Activated CD8-positive, alpha-beta memory T cell treated with anti-CD3 and anti-CD28 coated beads, Interleukin-2, amount 50 U/mL, for 4 hours (primary cell): ENCODE results near the gene CFAP100.

ENCODE experiments used
- DNase-seq: peaks from one replicate; pipeline ENCODE4 v3.0.0-alpha.2; 2020

The CFAP100 gene

DNA sequence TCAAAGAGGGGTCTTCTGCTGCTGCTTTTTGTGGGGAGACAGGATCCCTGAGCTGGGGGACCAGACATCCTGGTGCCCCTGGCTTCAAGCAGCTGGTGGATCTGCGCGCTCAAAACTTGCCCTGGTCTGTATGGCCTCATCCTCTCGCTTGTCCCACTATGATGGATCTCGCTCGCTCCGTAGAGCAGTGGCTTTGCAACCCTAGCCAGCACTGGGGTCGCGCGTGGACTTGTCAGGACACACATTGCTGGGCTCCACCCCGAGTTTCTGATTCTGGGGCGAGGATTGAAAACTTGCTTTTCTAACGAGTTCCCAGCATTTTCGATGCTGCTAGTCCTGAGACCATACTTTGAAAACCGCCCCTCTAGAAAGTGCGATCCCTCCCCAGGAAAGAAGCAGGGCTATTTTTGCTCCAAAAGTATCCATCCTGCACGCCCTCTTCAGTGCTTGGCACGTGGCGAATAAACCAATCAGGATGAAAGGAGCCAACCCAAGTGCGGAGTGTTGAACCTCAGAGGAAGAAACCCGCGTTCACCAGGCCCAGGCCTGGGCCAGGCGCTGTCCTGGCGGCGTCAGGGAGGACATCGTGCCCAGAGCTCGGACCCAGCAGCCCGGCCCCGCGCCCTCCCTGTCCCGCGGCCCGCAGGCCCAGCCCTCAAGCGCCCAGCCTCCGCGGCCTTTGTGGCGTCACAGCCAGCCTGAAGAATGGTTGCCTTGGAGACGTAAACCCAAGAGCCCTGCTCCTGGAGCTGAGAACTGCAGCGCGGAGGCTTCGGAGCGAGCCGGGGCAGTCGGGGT is at the start of gene CFAP100:
TSS of gene CFAP100 (plus strand) at position 731 of the 798 bp plus-strand sequence. CDS start 1,092 bp downstream, outside the sequence.
- no peak for DNase-seq

DNA sequence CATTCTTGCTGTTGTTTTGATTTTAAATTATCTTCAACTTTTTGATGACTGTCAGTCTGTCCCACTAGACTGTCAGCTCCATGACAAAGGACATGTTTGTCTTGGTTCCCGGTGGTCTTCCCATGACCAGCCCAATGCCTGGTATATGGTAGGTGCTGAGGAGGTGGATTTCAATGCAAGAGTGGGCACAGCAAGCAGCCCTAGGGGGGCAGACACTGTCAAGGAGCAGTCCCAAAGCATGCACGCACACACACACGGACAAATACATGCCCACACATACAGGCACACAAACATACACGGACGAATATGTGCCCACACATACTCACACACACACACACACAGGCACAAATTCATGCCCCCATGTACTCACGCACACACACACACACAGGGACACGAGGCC is 49.5 kb upstream of the CFAP100 start:
- no peak for DNase-seq

DNA sequence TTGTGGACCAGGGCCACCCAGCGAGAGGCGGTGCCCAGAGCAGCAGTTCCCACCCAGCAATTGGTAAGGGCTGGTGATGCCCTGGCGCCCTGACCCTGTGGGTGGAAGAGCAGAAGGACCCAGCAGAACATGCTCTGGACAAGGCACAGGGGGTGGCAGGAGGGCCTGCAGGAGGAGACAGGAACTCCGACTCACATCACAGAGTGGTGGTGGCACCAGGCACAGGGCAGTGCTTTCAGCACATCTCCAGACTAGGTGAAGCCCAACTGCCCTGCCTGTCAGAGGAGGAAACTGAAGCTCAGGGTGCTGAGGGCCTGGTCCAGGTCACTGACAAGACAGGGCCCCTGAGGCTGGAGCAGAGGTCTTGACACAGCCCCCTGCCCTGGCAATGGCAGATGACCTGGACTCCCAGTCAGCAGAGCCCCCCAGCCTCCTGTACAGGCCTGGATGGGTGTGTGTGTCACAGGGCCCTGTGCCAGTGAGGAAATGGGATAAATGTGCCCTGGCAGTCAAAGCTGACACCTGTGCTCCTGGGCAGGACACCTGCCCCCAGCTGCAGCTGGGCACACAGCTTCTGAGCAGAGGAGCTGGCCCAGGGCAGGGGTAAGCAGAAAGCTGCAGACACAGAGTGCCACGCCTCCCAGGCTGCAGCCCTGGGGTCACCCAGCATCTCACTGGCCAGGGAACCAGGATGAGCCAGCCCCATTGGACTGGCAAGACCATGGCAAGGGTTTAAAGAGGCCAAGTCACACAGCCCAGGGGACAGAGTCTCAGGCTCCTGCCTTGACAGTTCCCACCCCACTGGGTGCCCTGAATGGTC is 48.9 kb upstream of the CFAP100 start:
- no peak for DNase-seq

DNA sequence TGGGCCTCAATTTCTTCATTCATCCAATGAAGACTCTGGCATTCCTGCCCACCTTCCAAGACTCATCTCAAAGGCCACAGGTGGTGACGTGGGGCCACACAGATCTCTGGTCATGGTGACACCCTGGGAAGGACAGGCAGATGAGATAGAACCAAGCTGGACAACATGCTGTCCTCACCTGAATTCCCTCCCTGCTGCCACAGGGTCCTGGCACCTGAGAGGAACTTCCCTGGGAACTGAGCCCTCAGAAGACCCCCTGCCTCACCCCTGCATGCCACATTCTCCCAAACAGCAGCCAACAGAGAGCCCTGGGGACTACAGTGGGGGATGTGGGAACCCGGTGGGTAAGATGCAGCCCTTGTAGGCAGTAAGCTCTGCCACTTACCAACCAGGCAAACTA is 48.2 kb upstream of the CFAP100 start:
- no peak for DNase-seq

DNA sequence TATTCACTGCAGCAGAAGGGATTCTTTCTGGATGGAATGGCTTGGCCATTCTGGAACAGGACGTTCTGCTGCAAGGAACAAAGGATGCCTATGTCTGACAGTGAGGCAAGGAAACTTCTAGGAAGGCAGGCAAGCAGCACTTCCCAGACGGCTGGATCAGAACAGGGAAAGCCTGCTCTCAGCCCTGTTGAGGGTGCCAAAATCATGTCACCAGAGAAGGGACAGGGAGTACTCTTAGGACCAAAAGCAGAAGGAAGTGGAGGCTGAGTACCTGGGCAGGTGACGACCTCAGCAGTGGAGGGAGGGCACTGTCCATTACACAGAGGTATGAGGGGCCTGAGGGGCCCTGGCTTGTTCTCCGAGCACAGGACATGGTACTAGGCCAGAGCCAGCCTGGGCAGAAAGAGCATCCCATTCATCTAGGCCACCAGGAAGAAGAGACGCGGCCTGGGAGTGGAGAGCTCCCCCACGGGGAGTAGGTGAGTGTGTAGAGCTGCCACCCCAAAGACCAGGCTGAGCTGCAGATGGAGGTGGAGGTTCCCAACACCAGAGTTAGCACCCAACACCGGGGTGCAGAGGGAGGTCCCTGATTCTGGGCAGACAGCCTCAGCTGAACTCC is 47.1 kb upstream of the CFAP100 start:
- DNase-seq: no peak

DNA sequence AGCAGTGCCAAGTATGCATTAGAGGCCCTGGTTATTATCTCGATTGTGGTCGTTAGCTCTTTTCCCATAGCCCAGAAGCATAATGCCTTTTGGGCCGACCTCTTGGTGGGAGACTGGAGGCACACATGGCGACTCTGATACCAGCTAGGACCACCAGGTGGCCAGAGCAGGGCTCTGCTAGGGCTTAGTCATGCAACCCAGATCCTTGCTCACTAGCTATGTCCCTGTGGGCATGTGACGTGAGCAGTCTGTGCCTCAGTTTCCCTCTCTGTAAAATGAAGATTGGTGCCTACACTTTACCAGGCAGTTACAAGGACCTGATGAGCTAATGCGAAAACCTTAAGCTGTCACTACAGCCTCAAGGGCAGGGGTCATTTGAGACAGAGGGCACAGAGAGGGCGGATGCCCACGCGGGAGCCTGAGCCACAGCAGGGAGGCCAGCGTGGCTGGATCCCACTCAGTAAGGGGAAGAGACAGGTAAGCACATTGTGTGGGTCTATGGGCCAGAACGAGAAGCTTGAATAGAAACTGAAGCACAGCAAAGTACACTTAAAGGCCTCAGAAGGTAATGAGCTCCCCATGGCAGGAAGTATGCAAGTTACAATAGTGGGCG is 46.3 kb upstream of the CFAP100 start:
- no peak for DNase-seq

DNA sequence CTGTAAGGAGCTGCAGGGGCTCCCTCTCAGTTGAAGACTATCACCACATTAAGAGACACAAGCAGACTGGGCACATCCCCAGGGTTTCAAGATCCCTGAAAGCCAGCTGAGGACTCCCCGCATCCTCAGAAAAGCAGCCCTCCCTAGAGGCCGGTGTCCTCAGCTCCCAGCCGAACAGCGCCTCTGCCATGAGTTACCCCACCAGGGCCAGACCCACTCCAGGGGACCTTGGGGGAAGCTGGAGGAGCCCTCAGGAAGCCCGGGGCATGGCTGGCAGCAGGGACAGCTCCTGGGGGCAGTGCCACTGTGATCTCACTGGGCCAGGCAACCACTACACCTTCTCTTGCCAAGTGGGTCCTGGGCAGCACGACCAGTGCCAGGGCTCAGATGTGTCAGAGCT is 45.6 kb upstream of the CFAP100 start:
- DNase-seq: no peak

DNA sequence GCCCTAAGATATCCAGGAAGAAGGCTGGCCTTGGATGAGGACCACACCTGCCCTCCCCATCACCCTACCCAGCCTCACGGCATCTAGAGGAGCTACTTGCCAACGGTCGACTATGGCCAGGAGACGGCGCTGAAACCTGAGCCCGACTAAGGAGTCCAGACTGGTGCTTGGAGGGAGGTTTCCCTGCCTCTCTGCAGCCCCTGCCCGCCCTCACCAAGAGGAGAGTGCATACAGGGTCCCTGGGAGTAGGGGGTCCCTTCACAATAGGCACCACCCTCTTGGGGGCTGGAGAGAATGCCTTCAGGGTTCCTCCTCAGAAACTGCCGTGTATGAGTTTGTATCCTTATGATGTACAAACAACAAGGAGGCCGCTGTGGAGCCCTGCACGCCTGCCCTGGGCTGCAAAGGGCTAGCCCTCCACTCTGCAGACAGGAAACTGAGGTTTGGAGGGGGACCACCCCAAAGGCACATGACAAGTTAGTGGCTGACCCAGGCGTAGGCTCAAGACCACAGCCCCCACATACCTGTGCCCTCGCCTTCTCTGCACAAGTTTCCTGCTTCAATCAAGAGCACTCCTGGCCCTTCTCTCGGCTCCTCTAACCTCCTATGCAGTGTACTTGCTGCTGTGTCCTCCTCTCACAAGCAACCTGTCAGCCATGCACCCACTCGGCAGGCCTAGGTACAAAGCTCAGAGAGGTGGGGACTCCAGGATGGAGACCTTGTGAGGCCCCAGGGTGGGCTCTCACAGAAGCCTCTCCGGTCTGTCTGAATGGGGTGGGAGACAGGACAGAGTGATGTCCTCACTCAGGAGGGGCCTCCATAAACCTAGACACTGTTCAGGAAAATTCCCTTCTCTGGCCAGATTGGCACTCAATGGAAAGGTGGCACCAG is 44.9 kb upstream of the CFAP100 start:
- DNase-seq: no peak

DNA sequence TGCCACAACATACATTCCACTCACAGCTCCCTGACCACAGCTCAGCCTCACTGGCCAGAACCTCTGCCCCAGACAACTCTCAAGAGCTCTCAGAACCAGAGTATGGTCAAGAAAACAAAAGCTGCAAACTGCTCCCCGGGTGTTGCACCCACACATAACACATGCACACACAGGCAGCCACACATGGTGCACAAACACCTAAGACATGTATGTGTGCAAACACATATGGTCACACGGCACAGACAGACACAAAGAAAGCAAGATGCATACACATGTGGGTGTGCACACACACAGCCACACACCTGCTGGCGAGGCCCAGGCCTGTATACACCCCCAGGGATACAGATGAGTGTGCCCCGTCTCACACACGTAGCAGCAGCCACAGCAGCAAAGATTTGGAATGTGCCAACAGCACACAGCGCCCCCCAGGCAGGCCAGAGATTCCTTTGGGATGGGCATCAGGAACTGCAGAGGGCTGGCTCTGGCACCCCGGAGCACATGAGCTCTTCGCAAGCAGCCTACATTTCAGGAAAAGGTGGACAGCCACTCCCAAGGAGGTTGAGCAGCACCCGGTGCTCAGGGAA is 44.1 kb upstream of the CFAP100 start:
- no peak for DNase-seq

DNA sequence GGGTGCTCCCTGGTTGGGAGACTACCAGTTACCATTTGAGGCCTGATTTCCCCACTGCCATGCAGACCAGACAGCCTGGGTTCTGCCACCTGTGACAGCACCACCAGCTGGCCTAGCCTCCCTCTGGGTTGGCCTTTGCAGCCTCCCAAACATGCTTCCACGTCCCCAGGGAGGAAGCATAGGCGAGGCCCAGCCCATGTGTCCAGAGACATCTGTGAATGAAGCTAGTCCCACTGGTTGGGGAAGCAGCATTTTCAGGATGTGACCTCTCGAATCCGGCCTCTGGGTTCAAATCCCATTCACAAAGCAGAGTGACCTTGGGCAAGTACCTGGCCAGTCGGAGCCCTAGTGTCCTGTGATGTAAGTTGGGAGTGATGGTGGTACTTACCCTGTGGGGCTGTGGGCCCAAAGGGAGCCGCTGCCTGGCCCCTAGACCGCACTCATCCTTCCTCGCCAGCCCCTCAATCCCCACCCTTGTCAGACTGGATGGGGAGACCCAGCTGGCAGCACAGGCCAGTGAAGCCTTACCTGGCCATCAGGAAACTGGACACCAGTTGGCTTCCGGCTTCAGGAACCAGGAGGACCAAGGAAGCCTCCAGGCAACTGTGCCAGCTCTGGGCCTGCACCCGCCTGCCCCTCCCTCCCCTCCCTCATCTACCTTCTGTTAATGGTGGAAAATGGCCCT is 43.5 kb upstream of the CFAP100 start:
- no peak for DNase-seq

DNA sequence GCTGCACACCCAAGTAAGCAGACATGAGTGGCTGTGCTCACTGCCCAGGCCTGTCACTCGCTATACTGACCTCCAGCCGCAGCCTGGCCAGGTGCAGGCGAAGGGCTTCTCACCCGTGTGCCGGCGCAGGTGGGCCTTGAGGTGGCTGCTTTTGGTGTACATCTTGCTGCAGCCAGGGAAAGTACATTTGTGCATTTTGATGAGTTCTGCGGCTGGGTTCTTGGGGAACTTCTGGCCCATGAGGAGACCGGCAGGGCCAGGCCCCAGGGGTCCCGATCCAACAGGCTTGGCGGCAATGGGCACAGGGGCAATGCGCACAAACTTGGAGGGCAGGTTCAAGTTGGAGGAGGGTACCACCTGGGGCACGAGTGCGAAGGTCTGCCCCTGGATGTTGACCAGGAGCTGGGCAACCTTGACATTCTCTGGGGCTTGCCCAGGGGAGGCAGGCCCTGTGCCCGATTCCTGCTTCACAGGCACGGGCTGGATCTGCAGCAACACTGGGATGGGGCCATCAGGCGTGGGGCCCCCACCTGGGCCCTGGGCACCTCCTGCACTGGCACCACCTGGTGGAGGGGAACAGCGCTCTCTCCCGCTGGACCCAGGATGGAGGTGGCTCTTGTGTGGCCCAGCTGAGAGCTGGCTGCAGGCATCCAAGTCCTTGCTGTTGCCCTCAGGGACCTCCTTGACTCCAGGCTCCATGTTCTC is 42.8 kb upstream of the CFAP100 start:
- peak; percentile 4 for DNase-seq

DNA sequence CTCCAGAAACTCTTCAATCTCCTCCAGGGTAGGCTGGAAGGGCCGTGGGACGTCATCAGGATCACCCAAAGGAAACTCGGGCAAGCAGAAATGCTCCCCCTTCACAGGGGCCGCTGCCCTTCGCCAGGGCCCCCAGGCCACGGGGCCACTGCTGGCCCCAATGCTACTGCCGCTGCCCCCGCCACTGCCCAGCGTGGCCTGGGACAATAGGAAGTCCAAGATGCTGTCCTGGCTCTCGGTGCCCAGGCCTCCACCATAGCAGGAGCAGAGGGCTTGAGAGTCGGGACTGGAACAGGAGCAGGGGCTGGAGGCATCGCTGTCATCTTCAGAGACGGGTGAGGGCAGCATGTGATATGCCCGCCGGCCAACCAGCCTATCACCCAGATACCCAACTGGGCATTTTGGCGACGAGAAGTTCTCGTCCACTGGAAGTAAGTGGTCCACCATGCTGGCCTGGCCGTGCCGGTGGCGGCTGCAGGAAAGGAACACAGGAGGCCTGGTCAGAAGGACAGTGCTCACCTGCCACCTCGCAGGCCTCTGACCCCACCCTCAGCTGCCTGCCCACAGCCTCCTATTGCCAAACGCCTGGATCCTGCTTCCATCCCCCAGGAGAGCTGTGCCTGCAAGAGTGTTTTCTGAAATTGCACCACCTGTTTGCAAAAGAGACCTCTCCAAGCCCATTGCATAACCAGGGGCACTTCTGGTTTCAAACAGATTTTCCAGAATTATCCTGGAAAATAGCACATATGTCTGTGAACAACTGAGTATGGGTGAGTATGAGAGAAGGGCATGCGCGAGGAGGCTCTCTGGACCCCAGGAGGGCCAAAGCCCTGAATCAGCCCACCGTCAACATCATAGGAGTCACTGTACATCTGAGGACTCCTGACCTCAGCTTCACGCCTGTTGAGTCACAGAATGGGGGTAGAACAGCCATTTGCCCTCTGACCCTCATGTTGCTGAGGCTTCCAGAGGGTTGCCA is 41.9 kb upstream of the CFAP100 start:
- peak; percentile 13 for DNase-seq

DNA sequence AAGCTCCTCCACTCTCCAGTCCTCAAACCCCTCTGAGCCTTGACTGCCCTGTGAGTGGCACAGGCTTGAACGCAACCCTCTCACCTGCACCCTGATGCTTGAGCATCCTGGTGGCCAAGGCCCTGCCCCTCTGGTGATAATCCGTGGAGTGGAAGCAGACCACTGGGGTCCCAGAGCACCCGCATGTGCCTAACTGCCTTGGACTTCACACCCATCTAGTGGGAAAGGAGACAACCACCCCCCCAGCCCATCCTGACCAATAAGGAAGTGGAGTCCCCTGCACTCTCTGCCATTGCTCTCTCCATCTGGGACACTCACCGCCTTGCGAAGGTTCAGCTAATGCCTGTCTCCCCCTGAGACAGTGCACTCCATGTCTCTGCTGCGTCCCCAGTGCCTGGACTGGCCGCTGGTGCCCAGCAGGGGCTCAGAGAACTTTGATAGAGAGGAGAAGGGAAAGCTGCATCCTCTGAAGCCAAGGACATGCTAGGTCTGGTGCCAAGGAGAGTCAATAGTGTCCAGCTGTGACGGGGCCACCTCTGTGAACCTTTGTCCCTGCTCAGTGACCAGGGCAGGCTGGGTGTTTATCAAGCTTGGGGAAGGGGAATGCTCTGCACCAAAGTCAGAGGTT is 40.9 kb upstream of the CFAP100 start:
- no peak for DNase-seq

DNA sequence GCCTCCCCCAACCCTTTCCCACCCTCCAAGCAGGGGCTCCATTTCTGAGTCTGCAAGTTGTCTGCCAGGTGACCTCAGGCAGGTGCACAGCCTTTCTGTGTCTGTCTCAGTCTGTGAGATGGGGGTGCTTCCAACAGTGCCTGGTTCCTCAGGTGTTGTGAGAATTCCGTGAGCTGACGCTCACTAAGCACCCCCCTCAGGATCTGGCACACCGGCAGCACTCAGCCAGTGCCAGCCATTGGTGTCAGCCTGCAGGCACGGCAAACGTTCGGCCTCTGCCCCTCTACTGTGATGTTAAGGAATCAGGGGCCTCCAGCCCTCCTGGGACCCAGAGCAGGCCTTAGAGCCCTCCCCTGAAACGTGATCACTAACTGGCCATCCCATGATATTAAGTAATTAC is 39.9 kb upstream of the CFAP100 start:
- no peak for DNase-seq

DNA sequence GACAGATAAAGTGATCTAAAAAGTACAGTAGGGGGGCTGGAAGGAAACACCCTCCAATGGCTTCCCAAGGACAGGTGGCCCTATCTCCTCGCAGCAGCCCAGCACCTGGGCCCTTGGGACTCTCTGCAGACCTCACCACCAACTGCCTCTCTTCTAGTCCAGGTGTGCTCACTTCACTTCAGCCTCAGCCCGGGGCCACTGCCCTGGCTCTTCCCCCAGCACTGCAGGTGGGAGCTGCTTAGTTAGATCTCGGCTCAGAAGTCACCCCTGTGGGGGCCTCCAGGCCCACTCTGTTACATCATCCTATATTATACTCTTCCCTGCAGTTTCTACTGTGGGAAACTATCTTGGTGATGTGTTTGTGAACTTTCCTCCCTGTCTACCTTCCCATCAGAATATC is 39.5 kb upstream of the CFAP100 start:
- DNase-seq: no peak

DNA sequence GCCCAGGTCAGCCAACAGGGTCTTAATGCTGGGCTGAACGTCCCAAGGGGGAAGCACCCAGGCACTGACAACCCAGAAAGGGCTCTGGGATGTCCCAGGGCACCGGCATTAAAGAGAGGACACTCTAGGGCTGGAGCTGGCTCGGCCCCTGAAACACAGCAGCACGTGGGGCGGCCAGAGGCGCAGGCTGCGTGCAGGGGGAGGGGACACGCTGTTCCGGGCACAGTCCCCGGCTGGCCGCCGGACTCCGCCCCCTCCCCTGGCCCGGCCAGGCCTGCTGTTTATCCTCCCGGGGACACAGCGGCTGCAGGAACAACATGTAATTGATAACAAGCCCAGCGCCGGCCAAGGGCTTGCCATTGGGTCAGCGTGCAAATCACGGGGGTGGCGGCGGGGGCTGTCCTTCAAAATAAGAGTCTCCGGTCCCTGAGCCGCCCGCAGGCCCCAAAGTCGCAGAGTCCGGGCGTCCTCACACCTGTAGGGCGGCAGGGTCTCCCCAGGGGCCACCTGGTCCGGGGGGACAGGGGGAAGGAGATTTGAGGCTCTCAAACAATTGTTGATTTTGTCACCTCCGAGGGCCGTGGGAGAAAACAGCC is 38.8 kb upstream of the CFAP100 start:
- DNase-seq: no peak

DNA sequence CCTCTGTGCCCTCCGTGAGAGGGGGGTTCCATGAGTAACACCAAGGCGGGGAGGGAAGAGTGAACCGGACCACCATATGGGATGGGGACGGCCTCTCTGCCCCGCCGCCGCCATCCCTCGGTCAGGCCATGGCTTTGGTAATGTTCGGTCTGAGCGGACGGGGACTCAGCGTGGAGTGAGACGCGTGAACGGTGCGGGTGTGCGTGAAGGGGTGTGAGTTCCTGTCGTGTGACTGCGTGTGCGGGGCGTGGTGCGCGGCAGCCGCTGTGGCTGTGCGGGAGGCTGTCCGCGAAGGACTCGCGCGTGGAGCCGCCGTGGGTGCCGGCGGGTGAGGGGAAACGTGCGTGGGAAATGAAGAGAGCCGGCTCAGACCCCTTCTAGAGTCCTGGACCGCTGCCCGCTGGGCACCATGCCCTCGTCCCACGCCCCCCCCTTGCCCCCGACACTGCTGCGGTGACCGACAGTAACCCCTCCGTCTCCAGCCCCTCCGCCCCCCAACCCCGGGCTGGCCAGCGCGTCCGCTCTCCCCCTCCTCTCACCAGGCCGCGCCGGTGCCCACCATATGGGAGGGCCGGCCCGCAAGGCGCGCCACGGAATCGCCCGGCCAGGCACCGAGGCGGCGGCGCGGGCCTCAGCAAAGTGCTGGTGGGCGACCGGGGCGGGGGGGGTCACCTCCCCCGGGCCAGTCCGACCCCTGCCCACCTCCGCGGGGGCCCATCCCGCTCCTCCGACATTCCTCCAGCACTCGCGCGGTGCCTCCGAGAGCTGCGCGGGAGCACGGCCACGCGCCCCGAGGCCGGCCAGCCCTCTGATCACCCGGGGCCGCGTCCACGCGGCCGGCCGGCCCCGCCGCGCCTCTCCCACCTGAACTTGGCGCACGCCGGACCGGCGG is 38.1 kb upstream of the CFAP100 start:
- DNase-seq: no peak
